K562 (cell line): ENCODE data around the gene MINK1. TPM values are rescaled to one million over a fixed set of nuclear protein-coding genes. Genes with fewer than 3 reads are reported as not detected.

Source experiments
- ATF1 ChIP-seq, 2 experiments: fragments of 450-650 bp in 1 of 2; IDR thresholded peaks; 2 replicates each; pipeline ENCODE4 v1.6.1; 2016; ENCODE audit warnings: missing compliant biosample characterization in 1 of 2, missing genetic modification characterization in 1 of 2
- CREB5 ChIP-seq: fragments of 250-450 bp; sonication (Bioruptor Pico); IDR thresholded peaks from 2 replicates; pipeline ENCODE4 v1.5.0; 2020; ENCODE audit warnings: mild to moderate bottlenecking
- CREM ChIP-seq: IDR thresholded peaks from 2 replicates; pipeline ENCODE4 v1.6.1; 2014; ENCODE audit warnings: antibody characterized with exemption, low read depth
- ESRRB ChIP-seq: fragments of 250-450 bp; sonication (Bioruptor Pico); IDR thresholded peaks from 2 replicates; pipeline ENCODE4 v1.5.0; 2020; ENCODE audit warnings: mild to moderate bottlenecking, moderate library complexity, borderline replicate concordance
- GATAD2B ChIP-seq: fragments of 450-650 bp; IDR thresholded peaks from 2 replicates; pipeline ENCODE4 v1.6.1; 2017; ENCODE audit warnings: mild to moderate bottlenecking, borderline replicate concordance
- KDM5B ChIP-seq: fragments of 200-600 bp; sonication (generic); IDR thresholded peaks from 2 replicates; pipeline ENCODE4 v1.6.1; 2012; ENCODE audit warnings: low read depth, mild to moderate bottlenecking, moderate library complexity, low read length, control low read depth, inconsistent platforms; ENCODE audit not compliant: insufficient replicate concordance
- MED1 ChIP-seq: sonication (generic); formaldehyde crosslinking; IDR thresholded peaks from 2 replicates; pipeline ENCODE4 v1.8.1; 2023; ENCODE audit warnings: missing genetic modification reagents, borderline replicate concordance
- MTA3 ChIP-seq: fragments of 450-650 bp; formaldehyde crosslinking; IDR thresholded peaks from 2 replicates; pipeline ENCODE4 v1.6.1; 2017; ENCODE audit warnings: mild to moderate bottlenecking, borderline replicate concordance
- TEAD4 ChIP-seq, 2 experiments: sonication (generic) in 1 of 2; formaldehyde crosslinking in 1 of 2; IDR thresholded peaks; 2 replicates each; pipeline versions ENCODE4 v1.6.1 to v1.8.0; 2012 to 2022; ENCODE audit warnings: borderline replicate concordance in 1 of 2, inconsistent platforms in 1 of 2, low read length in 1 of 2, mild to moderate bottlenecking in 1 of 2, missing genetic modification reagents in 1 of 2
- THAP7 ChIP-seq: fragments of 250-450 bp; sonication (Bioruptor Pico); IDR thresholded peaks from 2 replicates; pipeline ENCODE4 v1.5.0; 2021
- XRCC5 ChIP-seq: fragments of 200-400 bp; formaldehyde crosslinking; IDR thresholded peaks from 2 replicates; pipeline ENCODE4 v1.6.1; 2017; ENCODE audit warnings: low read depth, mild to moderate bottlenecking, low read length
- ZBTB43 ChIP-seq: sonication (generic); formaldehyde crosslinking; IDR thresholded peaks from 2 replicates; pipeline ENCODE4 v1.8.0; 2023; ENCODE audit warnings: mild to moderate bottlenecking, missing genetic modification reagents
- ZKSCAN1 ChIP-seq: fragments of 150-350 bp; IDR thresholded peaks from 2 replicates; pipeline ENCODE4 v1.6.1; 2016; ENCODE audit warnings: low read depth, low read length
- ZSCAN29 ChIP-seq: fragments of 450-650 bp; IDR thresholded peaks from 2 replicates; pipeline ENCODE4 v1.6.1; 2017
- polyA plus RNA-seq, 8 experiments: library from polyadenylated mRNA; depleted of rRNA in 4 of 8; stranded (reverse) in 5 of 8; unstranded in 3 of 8; fragments of >200 nt; fragmentation: Nextera tagmentation in 2 of 8; fragmentation: Illumina TruSeq in 1 of 8; extraction: Ambion mirVana in 2 of 8; extraction: Trizol in 1 of 8; gene quantifications; 2 replicates each; pipeline versions ENCODE4 v1.2.1 to v1.2.3, GENCODE V29; 2011 to 2014; ENCODE audit warnings: inconsistent platforms in 1 of 8, missing spikeins in 1 of 8
- total RNA-seq, 7 experiments: library from RNA; depleted of rRNA in 6 of 7; stranded (reverse); fragments of >200 nt in 6 of 7; fragmentation: Illumina TruSeq in 2 of 7; extraction: Trizol in 2 of 7; gene quantifications; 2 replicates each; pipeline versions ENCODE4 v1.2.1 to v1.2.3, GENCODE V29; 2011 to 2021; ENCODE audit warnings: low replicate concordance in 1 of 7
- TF ChIP-seq, protein P1 (sequence below): fragments of 250-450 bp; sonication (Bioruptor Pico); IDR thresholded peaks from 2 replicates; pipeline ENCODE4 v1.8.0; 2022; ENCODE audit warnings: inconsistent platforms
- TF ChIP-seq, protein P2 (sequence below), 2 experiments: IDR thresholded peaks; 2 replicates each; pipeline ENCODE4 v1.6.1; 2011; ENCODE audit warnings: borderline replicate concordance in 1 of 2, control low read depth in 1 of 2, low read depth in 1 of 2, low read length in 1 of 2, mild to moderate bottlenecking in 1 of 2, mixed read lengths in 1 of 2, moderate library complexity in 1 of 2; ENCODE audit not compliant: insufficient read depth in 1 of 2, insufficient read length in 1 of 2, poor library complexity in 1 of 2, severe bottlenecking in 1 of 2; ENCODE audit errors: extremely low read depth in 1 of 2

Gene MINK1
- total and polyA plus RNA-seq, 9 of the 15 experiments (the other 6 are each of a cell fraction or from before 2014, with no cell fraction given): 0.11 to 54.2 (median 14.9) TPM

GRCh38 chr17:4789951-4790704, 43.0 kb upstream of the MINK1 start (continued):
- peak; percentile 90; the same call in 1 of the 2 replicates for TF ChIP-seq MTA3
- no peak for TF ChIP-seq CREB5 (CRISPR knock-in tag)
- TF ChIP-seq ZKSCAN1: peak; percentile 39; the same call in 1 of the 2 replicates
- 0 out of 2 replicates have a peak, but pooled peaks have one; percentile 6 for TF ChIP-seq TEAD4 (IDR thresholded peaks at IDR 0.05; ENCODE audit: low read length)
- no peak for TF ChIP-seq TEAD4 (CRISPR knock-in tag; IDR thresholded peaks at IDR 0.05; ENCODE audit: borderline replicate concordance)
- TF ChIP-seq KDM5B: peak; percentile 87
- TF ChIP-seq, protein P1, sequence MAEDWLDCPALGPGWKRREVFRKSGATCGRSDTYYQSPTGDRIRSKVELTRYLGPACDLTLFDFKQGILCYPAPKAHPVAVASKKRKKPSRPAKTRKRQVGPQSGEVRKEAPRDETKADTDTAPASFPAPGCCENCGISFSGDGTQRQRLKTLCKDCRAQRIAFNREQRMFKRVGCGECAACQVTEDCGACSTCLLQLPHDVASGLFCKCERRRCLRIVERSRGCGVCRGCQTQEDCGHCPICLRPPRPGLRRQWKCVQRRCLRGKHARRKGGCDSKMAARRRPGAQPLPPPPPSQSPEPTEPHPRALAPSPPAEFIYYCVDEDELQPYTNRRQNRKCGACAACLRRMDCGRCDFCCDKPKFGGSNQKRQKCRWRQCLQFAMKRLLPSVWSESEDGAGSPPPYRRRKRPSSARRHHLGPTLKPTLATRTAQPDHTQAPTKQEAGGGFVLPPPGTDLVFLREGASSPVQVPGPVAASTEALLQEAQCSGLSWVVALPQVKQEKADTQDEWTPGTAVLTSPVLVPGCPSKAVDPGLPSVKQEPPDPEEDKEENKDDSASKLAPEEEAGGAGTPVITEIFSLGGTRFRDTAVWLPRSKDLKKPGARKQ (CRISPR knock-in tag): no peak
- TF ChIP-seq ESRRB (CRISPR knock-in tag): no peak
- TF ChIP-seq ZBTB43 (CRISPR knock-in tag): 0 out of 2 replicates have a peak, but pooled peaks have one; percentile 34
- TF ChIP-seq THAP7 (CRISPR knock-in tag): 0 out of 2 replicates have a peak, but pooled peaks have one; percentile 12
- TF ChIP-seq GATAD2B: peak; percentile 82; the same call in 1 of the 2 replicates
- TF ChIP-seq ATF1 (CRISPR knock-in tag; IDR thresholded peaks at IDR 0.05): peak; percentile 27; the same call in 1 of the 2 replicates
- TF ChIP-seq ATF1 (tag; IDR thresholded peaks at IDR 0.05): peak; percentile 93
- peak; percentile 48 for TF ChIP-seq CREM
- no peak for TF ChIP-seq XRCC5
- no peak for TF ChIP-seq MED1 (CRISPR knock-in tag)
- TF ChIP-seq ZSCAN29: no peak
- TF ChIP-seq, protein P2, sequence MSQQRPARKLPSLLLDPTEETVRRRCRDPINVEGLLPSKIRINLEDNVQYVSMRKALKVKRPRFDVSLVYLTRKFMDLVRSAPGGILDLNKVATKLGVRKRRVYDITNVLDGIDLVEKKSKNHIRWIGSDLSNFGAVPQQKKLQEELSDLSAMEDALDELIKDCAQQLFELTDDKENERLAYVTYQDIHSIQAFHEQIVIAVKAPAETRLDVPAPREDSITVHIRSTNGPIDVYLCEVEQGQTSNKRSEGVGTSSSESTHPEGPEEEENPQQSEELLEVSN (IDR thresholded peaks at IDR 0.05; ENCODE audit: borderline replicate concordance in 1 of 2, extremely low read depth in 1 of 2, insufficient read depth in 1 of 2, insufficient read length in 1 of 2, low read depth in 1 of 2, low read length in 1 of 2, poor library complexity in 1 of 2, severe bottlenecking in 1 of 2): peak in 1 of 2 experiments; percentile 72
